PC-3 (cell line): ENCODE measurements around the gene EFNB1.

Experiments
- CTCF ChIP-seq: fragments of 300-600 bp; sonication (generic); conservative IDR thresholded peaks from 2 replicates; pipeline ENCODE4 v1.5.1; 2017; ENCODE audit warnings: antibody characterized with exemption, low read depth, mild to moderate bottlenecking, low read length
- EZH2 ChIP-seq: fragments of 300-600 bp; sonication (generic); IDR thresholded peaks from one replicate; pipeline ENCODE4 v1.6.1; 2017; ENCODE audit warnings: antibody characterized with exemption, mild to moderate bottlenecking, low read length; ENCODE audit not compliant: unreplicated experiment

GRCh38 chrX:68807818-68808217 lies 21.0 kb upstream of the EFNB1 start:
- TF ChIP-seq CTCF (peak; percentile 60), EZH2 (no peak)
